G401.6 (cell line): ENCODE measurements around the gene FAM110A.
"Not testable (repeated sequence)": the region's sequence is repeated elsewhere in the genome, so short reads cannot be mapped to it uniquely, and the experiment has no call there.

ENCODE experiments used
- FAIRE-seq: peaks from 2 replicates; lab custom pipeline; 2012; peaks lifted over from hg19 to GRCh38; lab: Jason Lieb, UNC

FAM110A gene

GRCh38 chr20:833450-834150 lies at the start of gene FAM110A:
Gene FAM110A, plus strand, starts transcription at chr20:833715. Its CDS starts 11,090 bp downstream, at chr20:844805.
- peak; percentile 95 for FAIRE-seq

GRCh38 chr20:787825-788224 lies 45.7 kb upstream of the FAM110A start:
- FAIRE-seq: no peak

- no peak for FAIRE-seq
Observed at GRCh38 chr20:791056-791455, 42.5 kb upstream of the FAM110A start.

GRCh38 chr20:792248-792647 lies 41.3 kb upstream of the FAM110A start:
- FAIRE-seq: no peak

GRCh38 chr20:796921-797320 lies 36.6 kb upstream of the FAM110A start:
- no peak for FAIRE-seq

GRCh38 chr20:798746-799145 lies 34.8 kb upstream of the FAM110A start:
- not testable (repeated sequence) for FAIRE-seq

GRCh38 chr20:800026-800425 lies 33.5 kb upstream of the FAM110A start:
- not testable (repeated sequence) for FAIRE-seq

GRCh38 chr20:801678-802077 lies 31.8 kb upstream of the FAM110A start:
- FAIRE-seq: no peak

GRCh38 chr20:805713-806112 lies 27.8 kb upstream of the FAM110A start:
- no peak for FAIRE-seq

GRCh38 chr20:811776-812434 lies 21.6 kb upstream of the FAM110A start:
- FAIRE-seq: not testable (repeated sequence)

GRCh38 chr20:812435-812814 lies 21.1 kb upstream of the FAM110A start:
- FAIRE-seq: not testable (repeated sequence)

GRCh38 chr20:813390-813789 lies 20.1 kb upstream of the FAM110A start:
- FAIRE-seq: no peak

- FAIRE-seq: no peak
Observed at GRCh38 chr20:815226-815625, 18.3 kb upstream of the FAM110A start.

- FAIRE-seq: peak; percentile 88
Observed at GRCh38 chr20:815914-816606, 17.5 kb upstream of the FAM110A start.

- no peak for FAIRE-seq
Observed at GRCh38 chr20:818001-818664, 15.4 kb upstream of the FAM110A start.

GRCh38 chr20:819680-820322 lies 13.7 kb upstream of the FAM110A start:
- FAIRE-seq: no peak

- FAIRE-seq: no peak
Observed at GRCh38 chr20:820323-820953, 13.1 kb upstream of the FAM110A start.

GRCh38 chr20:821046-821730 lies 12.3 kb upstream of the FAM110A start:
- no peak for FAIRE-seq

- FAIRE-seq: no peak
Observed at GRCh38 chr20:821731-822065, 11.8 kb upstream of the FAM110A start.

GRCh38 chr20:822651-823573 lies 10.6 kb upstream of the FAM110A start:
- no peak for FAIRE-seq
